IMR-90 (cell line): ENCODE measurements around the gene KMT2E. TPM values are rescaled to one million over a fixed set of nuclear protein-coding genes. Genes with fewer than 3 reads are reported as not detected.

Source experiments
- ATAC-seq: fragments of 200-7000 bp; cut with Tn5 transposase; 2 replicates; pipeline ENCODE4 v1.9.1; 2020; ENCODE audit warnings: low read depth, mild to moderate bottlenecking, moderate library complexity
- BruUV-seq: library from RNA; stranded (reverse); fragments of 400-500 nt; replicated peaks from 2 replicates; lab custom pipeline; 2021; lab: Mats Ljungman, UMichigan
- CTCF ChIA-PET: fragments of 300-600 bp; formaldehyde crosslinking; extraction: SDS; loops from one replicate; lab custom pipeline; 2021; ENCODE audit warnings: antibody characterized with exemption; lab: Yijun Ruan, JAX
- POLR2A ChIA-PET: fragments of 300-600 bp; sonication (Branson Sonifier 250); formaldehyde crosslinking; loops from one replicate; lab custom pipeline; 2022; ENCODE audit warnings: antibody characterized with exemption; ENCODE audit not compliant: unreplicated experiment; lab: Charles Lee
- DNase-seq: peaks from one replicate; pipeline ENCODE4 v3.0.0; 2013
- H2AFZ ChIP-seq: replicated peaks from 2 replicates; pipeline ENCODE3; 2013; ENCODE audit warnings: low read length, mild to moderate bottlenecking; ENCODE audit not compliant: poor library complexity
- H2AK5ac ChIP-seq: 2 replicates; pipeline ENCODE4 v1.6.1; 2013; ENCODE audit warnings: low read depth, low read length, inconsistent platforms
- H2AK9ac ChIP-seq: replicated peaks from 2 replicates; pipeline ENCODE3; 2013; ENCODE audit warnings: mild to moderate bottlenecking, low read depth, low read length, moderate library complexity; ENCODE audit not compliant: poor library complexity
- H2BK120ac ChIP-seq: 2 replicates; pipeline ENCODE4 v1.6.1; 2013; ENCODE audit warnings: low read depth, low read length, inconsistent platforms
- H2BK15ac ChIP-seq: 3 replicates; pipeline ENCODE4 v1.6.1; 2013; ENCODE audit warnings: low read depth, low read length, inconsistent platforms
- H2BK20ac ChIP-seq: 2 replicates; pipeline ENCODE4 v1.6.1; 2013; ENCODE audit warnings: low read depth, mild to moderate bottlenecking, inconsistent platforms, low read length, moderate library complexity
- H2BK5ac ChIP-seq: 2 replicates; pipeline ENCODE4 v1.6.1; 2013; ENCODE audit warnings: mild to moderate bottlenecking, low read depth, low read length, inconsistent platforms; ENCODE audit not compliant: poor library complexity, severe bottlenecking
- H3K14ac ChIP-seq: replicated peaks from 2 replicates; pipeline ENCODE4 v1.6.1; 2013; ENCODE audit warnings: low read depth, low read length, inconsistent platforms
- H3K18ac ChIP-seq: 2 replicates; pipeline ENCODE4 v1.6.1; 2013; ENCODE audit warnings: low read depth, low read length, control low read depth
- H3K23ac ChIP-seq: 2 replicates; pipeline ENCODE4 v1.6.1; 2013; ENCODE audit warnings: low read depth, low read length, inconsistent platforms
- H3K27ac ChIP-seq: 2 replicates; pipeline ENCODE4 v1.5.1; 2013; ENCODE audit warnings: mild to moderate bottlenecking, control low read depth, low read length; ENCODE audit not compliant: insufficient read depth
- H3K27me3 ChIP-seq: 2 replicates; pipeline ENCODE4 v1.6.1; 2013; ENCODE audit warnings: low read length; ENCODE audit not compliant: control insufficient read depth, insufficient read depth
- H3K36me3 ChIP-seq: 2 replicates; pipeline ENCODE4 v1.6.1; 2013; ENCODE audit warnings: low read length, mixed read lengths; ENCODE audit not compliant: control insufficient read depth, insufficient read depth
- H3K4ac ChIP-seq: 2 replicates; pipeline ENCODE4 v1.6.1; 2013; ENCODE audit warnings: low read depth, low read length, inconsistent platforms
- H3K4me1 ChIP-seq: 2 replicates; pipeline ENCODE4 v1.6.1; 2013; ENCODE audit warnings: low read length, mixed read lengths; ENCODE audit not compliant: control insufficient read depth, insufficient read depth
- H3K4me2 ChIP-seq: 2 replicates; pipeline ENCODE4 v1.6.1; 2013; ENCODE audit warnings: low read depth, mild to moderate bottlenecking, control low read depth, low read length, moderate library complexity
- H3K4me3 ChIP-seq: 2 replicates; pipeline ENCODE4 v1.5.1; 2013; ENCODE audit warnings: low read depth, mild to moderate bottlenecking, control low read depth, low read length, moderate library complexity; ENCODE audit not compliant: insufficient read depth
- H3K56ac ChIP-seq: 2 replicates; pipeline ENCODE4 v1.6.1; 2013; ENCODE audit warnings: low read length, inconsistent platforms; ENCODE audit not compliant: insufficient read depth; ENCODE audit errors: extremely low read depth
- H3K79me1 ChIP-seq, 2 experiments: 2 replicates each; pipeline ENCODE4 v1.6.1; 2013; ENCODE audit warnings: low read length in 2 of 2, inconsistent platforms in 1 of 2, low read depth in 1 of 2
- H3K9ac ChIP-seq: 2 replicates; pipeline ENCODE4 v1.6.1; 2013; ENCODE audit warnings: low read depth, low read length, control low read depth
- H3K9me1 ChIP-seq: 2 replicates; pipeline ENCODE4 v1.6.1; 2013; ENCODE audit warnings: low read length, inconsistent platforms; ENCODE audit not compliant: insufficient read depth
- H3K9me3 ChIP-seq: 2 replicates; pipeline ENCODE4 v1.6.1; 2013; ENCODE audit warnings: low read length; ENCODE audit not compliant: control insufficient read depth, insufficient read depth
- H4K20me1 ChIP-seq: 2 replicates; pipeline ENCODE4 v1.6.1; 2013; ENCODE audit warnings: low read length, inconsistent platforms; ENCODE audit not compliant: insufficient read depth
- H4K5ac ChIP-seq: 2 replicates; pipeline ENCODE4 v1.6.1; 2013; ENCODE audit warnings: mild to moderate bottlenecking, low read depth, low read length, control low read depth
- H4K8ac ChIP-seq, 2 experiments: 2 replicates each; pipeline ENCODE4 v1.6.1; 2013; ENCODE audit warnings: low read depth in 2 of 2, low read length in 2 of 2, control low read depth in 1 of 2, inconsistent platforms in 1 of 2
- H4K91ac ChIP-seq: 2 replicates; pipeline ENCODE4 v1.6.1; 2013; ENCODE audit warnings: low read depth, low read length, inconsistent platforms; ENCODE audit not compliant: insufficient read depth
- BHLHE40 ChIP-seq: fragments of 150-350 bp; IDR thresholded peaks from 2 replicates; pipeline ENCODE4 v1.6.1; 2016; ENCODE audit warnings: mild to moderate bottlenecking, low read depth, low read length
- CEBPB ChIP-seq: IDR thresholded peaks from 2 replicates; pipeline ENCODE4 v1.6.1; 2012; ENCODE audit warnings: low read depth, low read length, improper control_type of control experiment
- ELK1 ChIP-seq: fragments of 150-350 bp; IDR thresholded peaks from 2 replicates; pipeline ENCODE4 v1.6.1; 2016; ENCODE audit warnings: low read depth, mild to moderate bottlenecking, low read length, moderate library complexity, borderline replicate concordance
- MAFK ChIP-seq: IDR thresholded peaks from 2 replicates; pipeline ENCODE4 v1.6.1; 2012; ENCODE audit warnings: low read depth, low read length, improper control_type of control experiment
- MAZ ChIP-seq: IDR thresholded peaks from 2 replicates; pipeline ENCODE4 v1.6.1; 2012; ENCODE audit warnings: low read depth, mild to moderate bottlenecking, low read length, improper control_type of control experiment, moderate library complexity, borderline replicate concordance
- MXI1 ChIP-seq: IDR thresholded peaks from 2 replicates; pipeline ENCODE4 v1.6.1; 2012; ENCODE audit warnings: low read depth, mild to moderate bottlenecking, low read length, moderate library complexity, borderline replicate concordance
- RAD21 ChIP-seq: IDR thresholded peaks from 2 replicates; pipeline ENCODE4 v1.6.1; 2012; ENCODE audit warnings: low read length, improper control_type of control experiment
- WGBS, 2 experiments: methylation state at CpG; one replicate each; pipeline versions ENCODE4 v1.1.5 to v1.1.7; 2013; ENCODE audit warnings: missing lambda C conversion rate in 2 of 2; ENCODE audit not compliant: insufficient read length in 1 of 2; ENCODE audit errors: extremely low coverage in 2 of 2; 5-methylcytosine and 5-hydroxymethylcytosine counted together
- dilution Hi-C: fragments of 300-500 bp; cut with HindIII; formaldehyde crosslinking; loops from one replicate; pipeline ENCODE4 v1.14.3; 2018; ENCODE audit warnings: low sequenced_read_pairs; ENCODE audit not compliant: unreplicated experiment
- in situ Hi-C: fragments of 300-500 bp; cut with MboI; formaldehyde crosslinking; loops from 3 replicates; pipeline ENCODE4 v1.14.3; 2019; ENCODE audit warnings: low sequenced_read_pairs, inconsistent platforms, mixed read lengths
- intact Hi-C: fragments of 100-400 bp; cut with micrococcal nuclease; formaldehyde crosslinking; loops from 2 replicates; pipeline ENCODE4 v1.10.0; 2022
- polyA plus RNA-seq, 3 experiments: library from polyadenylated mRNA; depleted of rRNA; stranded (reverse); fragments of >200 nt; gene quantifications; 2 replicates each; pipeline ENCODE4 v1.2.3, GENCODE V29; 2012; ENCODE audit warnings: low replicate concordance in 1 of 3
- total RNA-seq: library from RNA; depleted of rRNA; stranded (reverse); fragments of >200 nt; gene quantifications from 2 replicates; pipeline ENCODE4 v1.2.3, GENCODE V29; 2012

Gene KMT2E
- total and polyA plus RNA-seq, 2 of the 4 experiments (the other 2 are of a cell fraction) = 16.8 to 79.2 TPM

- H2AFZ ChIP-seq = no peak overlapping the region
- H3K9me3 ChIP-seq = no peaks in the 10 kb centered on the region
- peaks cover 18% of the 10 kb centered on the region for H3K36me3 ChIP-seq
- no CpG with 5 or more reads among the region's 1 CpG for WGBS, 2 experiments
- no peak overlapping the region for H2BK15ac ChIP-seq
- ATAC-seq (no peak), DNase-seq (no peak)
- H3K9ac ChIP-seq = no peak overlapping the region
- no peak overlapping the region for H2BK120ac ChIP-seq
- no peak overlapping the region for H3K4ac ChIP-seq
- ChIA-PET CTCF (no interaction called here), POLR2A (no interaction called here)
- H4K8ac ChIP-seq = no peak overlapping the region
- H3K9me1 ChIP-seq = no peaks in the 10 kb centered on the region; the same call in 1 of the 2 replicates
- intact Hi-C loops (loop anchor here (5.0 kb wide), 1 partner anchor 38 kb away; no protein-coding TSS in a partner anchor), dilution Hi-C loops (no loop called here), in situ Hi-C loops (no loop called here)
- no peak overlapping the region for H3K4me3 ChIP-seq
- H3K23ac ChIP-seq = no peak overlapping the region
- peaks cover 6 to 47% of the 10 kb centered on the region in 2 experiments; a peak in 3 of 4 replicates for H3K79me1 ChIP-seq
- no peak overlapping the region for H2AK9ac ChIP-seq
- no peak overlapping the region for H3K18ac ChIP-seq
- no peak overlapping the region for H3K56ac ChIP-seq
- no peak overlapping the region for H2AK5ac ChIP-seq
- H3K4me2 ChIP-seq = no peak overlapping the region
- H4K20me1 ChIP-seq = peaks cover 65% of the 10 kb centered on the region
- H4K91ac ChIP-seq = no peak overlapping the region
- no peak overlapping the region for H2BK20ac ChIP-seq
- no peak overlapping the region for H4K5ac ChIP-seq
- H2BK5ac ChIP-seq = no peak overlapping the region
- peaks cover 3% of the 10 kb centered on the region; the same call in 1 of the 2 replicates for H3K4me1 ChIP-seq
- no peaks in the 10 kb centered on the region for H3K27me3 ChIP-seq
- TF ChIP-seq MAFK (no peak), MXI1 (no peak), MAZ (no peak), CEBPB (no peak), BHLHE40 (no peak), ELK1 (no peak), RAD21 (no peak)
- H3K14ac ChIP-seq = no peak overlapping the region
- BruUV-seq = no TSS peak
- no peak overlapping the region for H3K27ac ChIP-seq
These were observed 41.6 kb downstream of the KMT2E start for GRCh38 chr7:105055621-105056020.
